ENCODE measurements around the gene HIVEP3.

DNA sequence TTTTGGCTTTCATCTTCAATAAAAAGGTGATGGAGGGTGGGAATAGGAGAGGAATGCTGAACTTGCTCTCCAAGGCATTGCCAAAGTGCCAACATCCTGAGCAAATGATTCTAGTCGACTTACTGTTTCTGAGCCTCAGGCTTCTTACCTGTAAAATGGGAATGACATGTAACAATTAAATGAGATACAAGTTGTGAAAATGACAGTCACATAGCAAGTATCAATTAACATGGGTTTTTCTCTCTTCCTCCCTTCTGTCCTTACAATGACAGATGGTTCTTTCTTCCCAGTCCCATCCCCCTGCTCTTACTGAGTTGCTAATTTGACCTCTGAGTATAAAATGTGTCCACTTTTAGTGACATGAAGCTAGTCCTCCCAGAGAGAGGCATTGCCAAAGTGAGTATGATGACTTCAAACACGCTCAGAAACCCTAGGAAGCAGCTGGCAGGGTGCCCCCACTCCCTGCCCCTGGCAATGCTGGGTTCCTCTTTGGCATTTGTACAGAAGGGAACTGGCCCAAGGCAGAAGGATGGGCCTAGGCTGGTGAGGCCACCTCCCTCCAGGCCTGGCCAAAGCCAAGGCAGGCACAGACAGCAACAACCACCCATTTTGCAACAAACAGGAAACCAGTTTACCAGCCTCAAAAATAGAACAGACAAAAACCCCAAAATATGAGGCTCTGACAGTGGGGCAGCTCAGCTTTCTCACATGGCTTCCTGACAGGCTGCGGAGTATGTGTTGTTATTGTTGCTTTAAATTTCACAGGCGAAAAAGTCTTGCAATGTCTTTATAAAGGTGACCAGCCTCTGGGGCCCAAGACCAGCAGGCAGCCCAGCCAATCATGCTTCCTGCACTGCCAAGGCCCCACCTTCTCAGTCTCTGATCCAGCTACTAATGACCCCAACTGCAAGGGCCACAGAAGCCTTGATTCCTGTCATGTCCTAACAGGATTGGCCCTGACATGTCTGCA lies 115.9 kb downstream of the HIVEP3 start:
- TF ChIP-seq, protein P1, sequence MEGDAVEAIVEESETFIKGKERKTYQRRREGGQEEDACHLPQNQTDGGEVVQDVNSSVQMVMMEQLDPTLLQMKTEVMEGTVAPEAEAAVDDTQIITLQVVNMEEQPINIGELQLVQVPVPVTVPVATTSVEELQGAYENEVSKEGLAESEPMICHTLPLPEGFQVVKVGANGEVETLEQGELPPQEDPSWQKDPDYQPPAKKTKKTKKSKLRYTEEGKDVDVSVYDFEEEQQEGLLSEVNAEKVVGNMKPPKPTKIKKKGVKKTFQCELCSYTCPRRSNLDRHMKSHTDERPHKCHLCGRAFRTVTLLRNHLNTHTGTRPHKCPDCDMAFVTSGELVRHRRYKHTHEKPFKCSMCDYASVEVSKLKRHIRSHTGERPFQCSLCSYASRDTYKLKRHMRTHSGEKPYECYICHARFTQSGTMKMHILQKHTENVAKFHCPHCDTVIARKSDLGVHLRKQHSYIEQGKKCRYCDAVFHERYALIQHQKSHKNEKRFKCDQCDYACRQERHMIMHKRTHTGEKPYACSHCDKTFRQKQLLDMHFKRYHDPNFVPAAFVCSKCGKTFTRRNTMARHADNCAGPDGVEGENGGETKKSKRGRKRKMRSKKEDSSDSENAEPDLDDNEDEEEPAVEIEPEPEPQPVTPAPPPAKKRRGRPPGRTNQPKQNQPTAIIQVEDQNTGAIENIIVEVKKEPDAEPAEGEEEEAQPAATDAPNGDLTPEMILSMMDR (conservative IDR thresholded peaks at IDR 0.05): no peak
- no peak for TF ChIP-seq EZH2 (IDR thresholded peaks at IDR 0.05; ENCODE audit: low read depth)
